ENCODE results near the gene MINDY4.

MINDY4 gene

DNA sequence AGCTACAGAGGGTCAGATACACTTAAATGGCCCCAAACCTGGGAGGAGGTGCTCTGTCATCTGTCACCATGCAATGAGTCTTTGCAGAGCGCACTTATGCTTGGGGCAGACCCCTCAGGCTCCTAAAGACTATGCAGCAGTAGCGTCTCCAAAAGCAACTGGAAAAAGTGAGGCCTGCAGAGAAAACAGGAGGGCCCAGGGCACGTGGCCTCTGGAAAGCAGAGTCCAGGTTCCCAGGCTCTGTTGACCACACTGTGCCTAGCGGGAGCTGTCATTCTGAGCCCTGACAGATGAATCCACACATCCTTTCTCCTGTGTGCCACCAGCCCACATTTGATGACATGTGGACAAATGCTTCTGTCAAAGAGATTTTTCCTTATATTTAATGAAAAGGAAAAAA lies 66.4 kb downstream of the MINDY4 start:
- no peak for DNase-seq

DNA sequence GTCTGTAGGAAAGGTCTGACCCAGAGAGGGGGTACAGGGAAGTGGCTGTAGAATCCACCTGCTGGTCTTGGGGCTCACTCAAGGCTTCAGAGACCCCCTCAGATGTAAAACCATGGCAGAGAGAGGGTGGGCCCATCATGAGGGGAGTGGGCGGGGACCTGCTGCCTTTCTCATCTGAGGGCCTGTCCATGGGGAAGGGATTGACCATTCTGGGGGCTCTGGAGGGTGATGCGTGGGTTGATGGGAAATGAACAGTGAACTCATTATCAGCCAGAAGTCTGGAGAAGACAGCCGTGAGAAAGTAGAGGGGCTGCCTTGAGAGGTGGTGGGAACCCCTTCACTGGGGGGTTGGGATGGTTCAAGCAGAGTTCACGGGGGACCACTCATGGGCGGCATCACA lies 66.8 kb downstream of the MINDY4 start:
- DNase-seq: no peak

DNA sequence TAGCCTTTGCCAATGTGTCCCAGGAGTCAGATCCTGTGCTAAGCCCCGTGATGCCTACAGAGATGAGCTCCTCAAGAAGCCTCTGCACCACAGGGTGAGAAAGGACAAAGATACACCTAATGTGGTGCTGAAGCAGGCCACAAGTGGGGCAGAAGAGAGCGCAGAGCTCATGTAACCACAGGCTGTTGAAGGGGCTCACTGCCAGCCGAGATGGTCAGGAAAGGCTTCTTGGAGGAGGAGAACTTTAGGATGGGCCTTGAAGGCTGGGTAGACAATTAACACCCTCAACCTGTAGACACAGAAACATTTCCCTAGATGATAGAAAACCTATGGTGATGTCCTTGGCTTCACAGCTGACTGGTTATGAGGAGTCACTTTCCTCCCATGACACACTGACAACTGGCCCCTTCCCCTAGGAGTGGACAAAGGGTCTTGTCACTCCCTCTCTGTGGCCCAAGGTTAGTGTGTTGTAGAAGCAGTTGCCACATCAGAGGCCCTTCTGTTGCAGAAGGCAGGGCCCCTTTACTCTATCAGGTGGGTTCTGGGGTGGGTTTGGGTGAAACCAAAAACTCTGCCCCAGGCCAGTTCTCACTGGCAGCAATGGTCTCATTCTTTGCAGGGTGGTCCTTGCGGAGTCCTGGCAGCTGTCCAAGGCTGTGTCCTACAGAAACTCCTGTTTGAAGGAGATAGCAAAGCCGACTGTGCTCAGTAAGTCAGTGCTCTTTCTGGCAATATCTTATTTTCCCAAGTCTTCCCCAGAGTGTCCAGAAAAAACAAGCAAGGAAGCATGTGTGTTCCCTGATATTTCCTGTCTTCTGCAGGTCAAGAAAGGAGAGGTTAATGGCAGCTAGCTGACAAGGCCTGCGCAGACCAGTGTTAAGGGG lies 69.2 kb downstream of the MINDY4 start:
- DNase-seq: no peak

DNA sequence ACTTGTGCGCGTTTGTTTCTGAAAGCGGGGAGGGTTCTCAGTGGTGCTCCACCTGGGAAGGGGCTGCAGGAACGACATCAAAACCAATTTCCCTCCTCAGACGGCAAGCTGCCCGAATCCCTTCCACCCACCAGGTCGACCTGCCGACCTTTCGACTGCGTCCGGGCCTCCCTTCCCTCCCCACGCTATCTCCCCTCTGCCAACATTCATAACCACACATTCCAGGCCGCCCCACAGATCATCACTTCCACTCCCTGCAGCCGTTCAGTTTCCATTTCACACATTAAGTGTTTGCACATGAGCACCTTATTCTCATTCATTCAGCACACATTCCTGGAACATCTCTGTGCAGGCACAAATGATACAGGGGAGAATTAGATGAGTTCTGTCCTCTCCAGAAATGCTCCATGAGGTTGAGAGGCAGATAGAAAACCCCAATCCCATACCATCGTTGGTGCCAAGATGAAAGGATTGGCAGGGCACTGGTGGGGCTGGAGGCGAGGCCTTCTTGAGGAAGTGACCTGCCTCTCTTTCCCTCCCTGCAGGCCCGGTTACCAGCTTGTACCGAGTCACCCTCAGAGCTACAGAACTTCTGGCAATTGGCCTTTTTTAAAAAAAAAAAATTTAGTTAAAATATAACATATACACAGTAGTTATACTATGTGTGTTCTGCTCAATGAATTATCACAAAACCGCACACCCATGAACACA lies 70.0 kb downstream of the MINDY4 start:
- no peak for DNase-seq

DNA sequence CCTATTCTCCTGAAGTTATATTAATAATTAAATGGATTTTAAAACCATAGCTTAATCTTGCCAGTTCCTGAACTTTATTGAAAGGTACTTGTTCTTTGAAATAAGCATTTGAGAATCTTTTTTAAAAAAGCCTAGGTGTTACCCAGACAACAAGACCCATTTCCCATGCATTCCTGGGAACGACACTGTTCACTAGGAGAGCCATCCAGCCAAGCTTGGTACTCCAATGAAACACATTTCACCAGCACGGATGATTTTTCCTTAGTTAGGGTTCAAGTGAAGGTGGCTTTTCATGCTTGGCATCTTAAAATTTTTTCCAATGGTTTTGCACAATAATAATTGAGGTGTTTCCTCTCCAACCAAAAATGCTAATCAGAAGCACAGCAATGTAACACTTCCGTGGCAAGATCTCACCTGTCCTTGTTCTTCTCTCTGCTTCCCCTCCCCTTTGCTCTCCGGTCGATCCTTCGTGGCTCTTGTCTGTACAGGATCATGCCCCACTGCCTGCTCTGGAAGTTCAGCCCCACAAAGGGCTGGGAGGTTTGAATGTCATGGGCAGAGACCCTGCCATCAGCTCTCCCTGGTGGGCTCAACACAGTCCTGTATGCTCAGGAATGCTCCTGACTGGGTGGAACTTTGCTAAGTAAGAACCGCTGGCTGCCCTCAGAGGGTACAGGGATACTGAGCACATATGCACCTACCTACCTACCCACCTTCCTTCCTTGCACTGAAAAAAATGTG lies 70.8 kb downstream of the MINDY4 start:
- no peak for DNase-seq

DNA sequence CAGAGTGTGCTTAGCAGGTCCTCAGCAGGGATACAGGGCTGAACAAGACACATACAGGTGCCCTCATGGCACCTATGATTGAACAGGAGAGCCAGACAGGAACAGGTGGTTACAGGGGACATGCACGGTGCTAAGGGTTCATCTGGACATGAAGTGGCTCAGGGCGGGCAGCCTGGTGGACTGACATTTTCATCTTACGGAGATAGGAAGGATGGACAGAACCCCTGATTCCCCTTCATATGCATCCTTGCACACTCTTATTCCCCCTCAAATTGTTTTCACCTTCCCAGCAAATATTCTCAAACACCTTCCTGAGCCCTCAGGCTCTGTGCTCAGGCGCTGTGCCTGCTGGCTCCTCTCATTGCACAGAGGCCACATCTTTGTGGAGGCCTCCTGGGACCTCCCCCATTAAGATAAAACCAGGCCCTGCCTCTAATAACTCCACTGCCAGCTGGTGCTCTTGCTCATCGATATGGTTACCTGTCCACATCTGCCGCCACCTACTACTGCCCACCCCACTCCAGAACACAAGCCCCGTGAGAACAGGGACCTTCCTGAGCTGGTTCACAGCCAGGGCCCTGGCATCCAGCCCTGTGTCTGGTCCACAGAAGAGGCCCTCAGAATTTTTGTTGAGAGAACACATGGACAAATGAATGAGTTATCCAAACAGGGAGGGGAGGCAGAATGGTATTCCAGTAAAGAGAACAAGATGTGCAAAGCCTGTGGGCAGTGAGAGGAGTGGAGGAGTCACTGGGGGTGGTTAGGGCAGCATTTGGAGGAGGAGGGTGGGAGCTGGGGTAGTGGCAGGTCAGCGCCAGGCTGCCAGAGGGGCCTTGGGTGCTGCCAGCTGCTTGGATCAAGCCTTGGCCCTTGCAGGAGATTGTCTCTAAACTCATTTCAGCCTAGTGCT lies 71.6 kb downstream of the MINDY4 start:
- DNase-seq: no peak

DNA sequence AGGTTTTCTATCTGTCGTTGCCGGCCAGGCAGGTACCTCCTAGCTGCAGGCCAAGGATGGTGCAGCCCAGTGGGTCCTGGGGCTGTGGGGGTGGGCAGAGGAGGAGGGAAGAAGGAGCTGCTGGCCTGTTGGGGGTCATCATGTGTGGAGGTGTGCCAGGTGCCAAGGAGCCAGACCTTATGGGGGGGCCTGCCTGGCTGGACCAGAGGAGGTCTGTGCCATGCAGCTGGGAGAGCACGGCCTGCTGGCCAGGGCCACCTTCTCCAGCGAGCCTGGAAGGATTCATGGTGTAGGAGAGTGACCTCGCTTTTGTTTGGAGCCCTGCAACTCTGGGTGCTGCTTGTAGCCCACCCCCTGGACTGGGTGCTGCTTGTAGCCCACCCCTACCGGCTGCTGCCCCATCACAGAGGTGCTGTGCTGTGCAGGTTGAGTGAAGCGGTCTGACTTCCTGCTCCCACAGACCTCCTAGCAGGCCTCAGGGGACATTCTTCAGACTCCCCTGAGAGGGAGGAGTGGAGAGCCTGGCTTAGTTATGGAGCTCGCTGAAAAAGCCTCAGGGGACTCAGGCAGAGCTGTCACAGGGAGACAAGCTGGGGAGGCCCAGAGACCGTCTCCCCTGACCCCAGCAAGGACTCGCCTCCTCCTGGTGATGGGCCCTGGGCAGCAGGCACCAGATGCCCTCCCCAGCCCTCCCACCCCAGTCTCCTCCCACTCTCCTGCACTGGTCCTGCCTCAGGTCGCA lies 72.7 kb downstream of the MINDY4 start:
- DNase-seq: no peak

DNA sequence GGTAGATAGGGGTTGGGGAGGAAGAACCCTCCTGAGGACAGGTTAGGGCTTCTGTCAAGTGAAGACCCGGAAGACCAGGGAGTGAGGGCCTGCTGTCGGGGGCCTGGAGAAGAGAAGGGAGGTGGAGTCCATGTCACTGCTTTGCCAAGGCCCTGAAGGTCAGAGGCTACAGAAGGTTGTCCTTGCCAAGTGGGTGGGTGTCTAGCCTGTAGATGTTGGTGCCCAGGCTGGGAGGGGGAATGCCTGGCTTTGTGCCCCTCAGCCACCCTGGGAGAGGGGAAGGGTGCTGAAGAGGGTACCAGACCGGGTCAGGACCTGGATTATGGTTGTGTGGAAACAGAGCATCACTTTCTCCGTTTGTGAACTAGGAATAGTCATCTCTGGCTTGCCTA lies 73.3 kb downstream of the MINDY4 start:
- no peak for DNase-seq

DNA sequence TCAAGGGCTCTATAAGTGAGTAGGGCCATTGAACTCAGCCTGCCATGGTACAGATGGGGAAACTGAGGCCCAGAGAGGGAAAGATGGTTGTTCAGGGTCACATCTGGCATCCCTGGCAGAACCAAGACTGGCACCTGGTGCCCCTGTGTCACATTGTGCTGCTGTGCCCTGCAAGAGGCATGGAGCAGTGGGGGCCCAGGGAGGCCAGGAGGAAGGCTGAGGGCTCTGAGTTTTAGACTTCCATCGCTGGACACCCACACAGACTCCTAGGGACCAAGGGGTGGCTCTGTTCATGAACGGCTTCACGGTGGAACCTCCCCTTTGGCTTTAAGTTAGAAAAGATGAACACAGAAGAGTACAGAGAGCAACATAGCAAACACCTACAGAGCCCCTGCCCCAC lies 73.7 kb downstream of the MINDY4 start:
- DNase-seq: no peak

DNA sequence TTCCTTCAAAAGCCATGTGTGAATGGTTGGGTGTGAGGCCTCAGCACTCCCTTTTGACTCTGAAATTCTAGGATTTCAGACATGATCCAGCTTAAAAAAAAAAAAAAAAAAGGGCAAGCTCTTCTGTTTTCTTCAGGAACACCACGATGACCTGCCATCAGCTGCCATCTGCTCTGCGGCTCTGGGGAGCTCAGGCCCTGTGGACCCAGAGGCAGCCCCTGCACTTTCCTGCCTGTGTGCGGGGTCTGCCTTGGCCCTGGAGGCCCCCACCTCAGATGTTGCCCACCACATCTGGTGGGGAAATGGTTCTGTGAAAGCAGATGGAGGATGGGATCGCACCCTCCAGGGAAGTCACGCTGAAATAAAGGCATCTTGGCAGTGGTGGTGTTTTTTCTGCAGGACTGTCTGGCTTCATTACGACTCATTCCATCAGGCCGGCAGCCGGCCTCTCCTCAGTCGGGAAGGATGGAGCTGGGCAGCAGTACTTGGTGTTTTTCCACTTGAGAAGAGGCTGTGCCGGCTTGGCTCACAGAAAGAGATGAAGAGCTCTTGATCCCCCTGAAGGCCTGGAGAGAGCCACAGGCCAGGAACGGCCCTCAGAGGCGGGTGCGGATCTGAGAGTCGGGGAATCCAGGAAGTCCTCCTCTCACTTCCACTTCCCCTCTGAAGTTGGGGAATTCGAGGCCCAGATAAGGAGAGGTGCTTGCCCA lies 74.4 kb downstream of the MINDY4 start:
- DNase-seq: peak; percentile 71

DNA sequence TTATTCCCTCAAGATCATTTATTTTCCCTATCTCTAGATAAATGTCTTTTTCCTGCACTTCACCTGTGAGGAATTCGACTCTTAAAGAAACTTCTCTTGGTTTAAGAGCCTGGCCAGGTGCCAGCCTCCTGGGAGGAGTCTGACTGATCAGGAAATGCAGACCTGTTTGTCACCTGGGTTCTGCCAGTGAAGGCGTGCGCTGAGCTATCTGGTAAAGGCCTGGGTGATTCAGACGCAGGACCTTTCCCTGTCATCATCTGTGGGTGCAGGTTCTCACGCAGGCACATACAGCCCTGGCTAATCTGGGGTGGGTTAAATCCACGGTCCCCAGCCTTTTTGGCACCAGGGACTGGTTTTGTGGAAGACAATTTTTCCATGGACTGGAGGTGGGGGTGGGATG lies 75.2 kb downstream of the MINDY4 start:
- DNase-seq: peak; percentile 58

DNA sequence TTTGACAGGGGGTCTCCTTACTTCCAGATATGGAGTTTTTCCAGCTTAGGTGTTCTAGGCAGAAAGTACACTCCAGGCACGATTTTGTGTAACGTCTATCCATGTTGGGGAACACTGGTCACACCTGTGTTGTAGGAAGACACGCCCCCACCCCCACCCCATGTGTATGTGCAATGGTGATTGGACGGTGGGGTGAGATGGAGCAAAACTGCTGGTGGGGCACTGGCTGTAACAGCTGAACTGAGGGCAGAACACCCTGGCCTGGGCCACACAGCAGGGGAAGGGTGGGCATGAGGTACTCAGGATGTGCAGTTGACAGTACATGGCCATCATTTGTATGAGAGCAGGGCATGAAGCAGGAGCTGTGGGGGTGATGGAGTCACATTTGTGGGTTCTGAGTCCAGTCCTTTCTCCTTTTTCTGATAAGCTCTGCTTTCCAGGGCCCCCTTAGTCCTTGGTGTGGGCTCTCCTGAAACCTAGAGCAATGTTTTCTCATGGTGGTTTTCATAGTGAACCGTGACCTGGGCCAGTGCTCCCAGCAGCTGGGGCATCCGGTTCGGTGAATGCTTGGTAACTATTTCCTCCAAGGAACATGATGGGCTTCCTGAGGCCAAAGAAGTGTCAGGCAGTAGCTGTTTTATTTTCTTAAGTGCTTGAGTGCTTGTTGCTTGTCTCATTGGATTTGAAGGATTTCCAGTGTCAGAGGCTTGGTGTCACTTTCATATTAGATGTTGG lies 77.1 kb downstream of the MINDY4 start:
- no peak for DNase-seq

DNA sequence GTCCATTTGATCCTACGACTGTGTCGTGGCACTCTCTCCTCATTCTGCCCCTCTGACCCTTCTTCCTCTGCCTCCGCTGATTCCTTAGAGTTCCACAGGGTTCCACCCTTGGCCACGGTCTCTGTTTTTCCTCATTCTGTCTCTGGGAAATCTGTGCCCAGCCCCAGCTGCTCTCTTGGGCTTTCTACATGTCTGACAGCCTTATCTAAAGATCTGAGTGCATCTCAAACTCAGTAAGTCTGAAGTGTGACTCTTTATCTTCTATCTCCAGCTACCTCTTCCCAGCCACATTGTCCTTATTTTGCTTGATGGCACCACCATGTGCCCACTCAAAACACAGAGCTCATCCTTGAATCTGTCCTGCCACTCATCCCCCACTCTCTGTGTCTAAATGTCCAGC lies 78.3 kb downstream of the MINDY4 start:
- no peak for DNase-seq

DNA sequence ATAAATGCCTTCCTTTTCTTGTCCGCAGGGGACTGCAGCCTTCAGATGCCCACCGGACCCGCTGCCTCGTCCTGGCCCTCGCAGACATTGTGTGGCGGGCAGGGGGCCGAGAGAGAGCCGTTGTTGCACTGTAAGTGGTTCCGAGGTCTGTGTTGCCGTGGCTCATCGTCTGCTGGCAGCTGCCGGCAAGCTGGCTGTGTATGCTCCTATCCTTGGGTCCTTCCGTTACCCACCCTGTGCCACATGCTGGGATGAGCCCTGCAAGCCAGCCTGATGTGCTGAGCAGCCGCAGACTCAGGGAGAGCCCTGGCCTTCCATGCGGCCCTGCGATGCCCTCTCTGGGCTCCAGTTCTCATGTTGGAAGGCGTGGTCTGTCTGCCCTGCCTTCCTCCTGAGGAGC lies 79.2 kb downstream of the MINDY4 start:
- no peak for DNase-seq

DNA sequence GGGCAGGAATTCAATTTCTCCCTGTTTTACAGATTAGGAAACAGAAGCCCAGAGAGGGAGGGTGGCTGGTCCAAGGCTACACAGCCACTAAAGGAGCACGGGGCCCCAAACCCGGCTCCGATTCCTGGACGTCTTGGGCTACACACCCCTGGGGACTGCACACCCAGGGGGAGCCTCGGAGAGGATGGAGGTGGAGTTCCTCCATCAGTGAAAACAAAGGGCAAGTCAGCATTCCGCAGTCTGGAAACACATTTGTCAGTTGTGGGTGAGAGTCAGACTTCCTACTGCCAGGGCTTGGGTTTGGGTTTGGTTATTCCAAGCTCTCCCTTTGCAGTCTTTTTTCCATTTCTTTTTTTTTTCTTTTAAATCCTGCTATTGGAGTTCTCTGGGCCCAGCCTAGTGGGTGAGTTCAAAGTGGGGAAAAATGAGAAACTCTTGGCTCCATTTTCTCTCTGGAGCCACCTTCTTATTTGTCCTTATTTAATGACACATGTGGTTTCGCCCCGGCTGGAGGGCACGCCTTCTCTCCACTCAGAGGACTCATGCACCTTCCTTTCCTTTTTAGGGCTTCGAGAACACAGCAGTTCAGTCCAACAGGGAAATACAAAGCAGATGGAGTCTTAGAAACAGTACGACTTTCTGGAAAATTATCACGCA lies 80.6 kb downstream of the MINDY4 start:
- no peak for DNase-seq

DNA sequence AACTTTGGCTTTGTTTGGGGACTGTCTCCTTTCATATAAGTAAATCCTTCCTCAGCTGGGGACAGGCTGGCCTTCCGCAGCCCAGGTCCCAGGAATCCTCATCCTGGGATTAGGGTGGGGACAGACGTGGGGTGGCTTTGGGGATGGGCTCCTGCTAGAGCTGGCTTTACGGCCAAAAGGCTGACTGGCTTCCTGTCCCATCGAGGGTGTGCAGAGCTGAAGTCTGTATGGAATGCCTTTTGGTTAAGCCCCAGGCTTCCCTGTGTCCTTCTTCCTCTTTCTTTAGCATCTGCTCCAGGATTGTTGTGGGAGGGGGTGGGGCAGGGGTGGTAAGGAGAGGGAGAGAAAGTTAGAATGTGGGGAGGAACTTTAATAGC lies 81.1 kb downstream of the MINDY4 start:
- no peak for DNase-seq

DNA sequence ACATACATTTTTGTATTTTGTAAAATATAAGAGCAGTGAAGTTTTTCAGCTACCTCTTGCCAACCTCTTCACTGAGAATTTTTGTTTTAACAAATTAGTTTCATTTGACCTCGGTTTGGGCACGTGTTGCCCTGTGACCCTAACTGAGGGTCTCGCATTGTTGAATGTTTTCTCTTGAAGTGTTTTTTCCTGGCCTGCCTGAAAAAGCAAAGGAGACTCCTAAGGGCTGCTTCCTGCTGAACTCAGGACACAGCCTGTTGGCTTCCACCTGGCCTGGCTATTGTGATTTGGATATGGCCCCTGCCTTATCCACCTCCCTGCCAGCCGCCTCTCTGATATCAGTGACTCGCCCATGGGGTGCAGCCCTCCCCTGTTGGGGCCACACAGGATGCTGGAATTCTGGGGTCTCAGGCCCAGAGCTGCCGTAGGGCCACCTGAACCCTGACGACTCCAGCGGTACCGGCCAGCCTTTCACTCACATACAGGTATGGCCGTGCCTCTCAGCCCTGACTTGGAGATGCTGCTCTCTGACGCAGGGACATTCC lies 81.6 kb downstream of the MINDY4 start:
- DNase-seq: no peak

DNA sequence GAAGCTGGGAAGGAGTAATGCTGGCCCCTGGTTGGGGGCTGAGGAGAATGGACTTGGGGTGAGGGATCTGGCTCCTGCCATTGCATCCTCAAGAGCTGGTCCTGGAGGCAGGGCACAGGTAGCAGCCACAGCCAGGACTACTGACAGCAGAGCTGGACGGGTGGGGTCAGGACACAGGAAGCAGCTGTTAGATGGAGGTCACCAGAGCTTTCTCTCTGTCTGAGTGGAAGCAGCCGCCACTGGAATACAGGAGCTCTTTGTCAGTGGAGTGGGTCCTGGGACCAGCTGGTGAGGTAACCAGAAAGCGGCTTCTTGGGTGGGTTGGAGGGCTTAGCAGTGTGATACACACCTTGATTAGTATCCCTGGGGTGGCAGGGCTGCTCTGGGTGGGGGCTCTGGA lies 82.4 kb downstream of the MINDY4 start:
- no peak for DNase-seq

DNA sequence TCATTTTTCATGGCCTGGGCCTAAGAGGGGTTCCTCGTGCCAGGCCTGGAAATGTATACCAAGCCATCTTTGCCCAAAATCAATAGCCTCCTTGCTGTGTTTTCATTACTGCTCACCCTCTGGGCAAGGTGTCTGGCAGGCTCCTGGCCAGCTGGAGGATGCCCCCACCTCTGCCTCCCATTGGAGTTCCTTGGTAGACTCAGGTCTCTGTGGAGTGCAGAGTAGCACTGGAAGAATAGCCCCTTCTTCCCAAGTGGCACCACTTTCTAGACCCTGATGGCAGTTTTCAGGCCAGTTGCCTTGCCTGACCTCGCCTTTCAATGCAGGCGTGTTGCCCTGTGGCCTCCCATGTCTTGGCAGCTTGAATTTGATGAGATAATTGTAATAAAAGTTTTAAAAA lies 84.7 kb downstream of the MINDY4 start:
- no peak for DNase-seq

DNA sequence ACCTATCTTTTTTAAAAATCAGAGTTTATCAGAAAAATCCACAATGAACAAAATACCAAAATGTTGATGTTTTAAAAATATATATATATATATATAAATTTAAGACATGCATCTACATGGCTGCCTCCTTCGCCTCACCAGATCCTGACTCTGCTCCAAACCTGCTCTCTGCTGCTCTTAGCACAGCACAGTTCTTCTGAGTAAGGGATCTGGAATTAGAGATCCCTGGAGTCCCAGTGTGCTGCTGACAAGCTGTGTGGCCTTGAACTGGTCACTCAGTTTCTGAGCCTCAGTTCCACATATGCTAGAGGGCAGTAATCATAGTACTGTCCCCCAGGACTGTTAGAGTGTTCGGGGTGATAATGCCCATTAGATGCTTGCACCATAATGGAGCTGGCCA lies 87.4 kb downstream of the MINDY4 start:
- DNase-seq: no peak
